Activated T-cell treated with anti-CD3 and anti-CD28 coated beads for 4 hours (primary cell): ENCODE data around the gene PLA2G4B.

Experiments used
- DNase-seq: peaks from one replicate; pipeline ENCODE4 v3.0.0-alpha.2; 2020

Gene PLA2G4B

GRCh38 chr15:41838400-41838897, at the start of gene PLA2G4B:
TSS of gene PLA2G4B (plus strand) at chr15:41838847. CDS start at chr15:41838914, 67 bp downstream.
- DNase-seq = no peak

- DNase-seq = no peak
Measured at GRCh38 chr15:41789236-41789635, 49.4 kb upstream of the PLA2G4B start.

- no peak for DNase-seq
Measured at GRCh38 chr15:41789662-41790061, 49.0 kb upstream of the PLA2G4B start.

- DNase-seq = no peak
Measured at GRCh38 chr15:41790169-41790568, 48.5 kb upstream of the PLA2G4B start.

- no peak for DNase-seq
Measured at GRCh38 chr15:41790756-41791546, 47.7 kb upstream of the PLA2G4B start.

- DNase-seq = no peak
Measured at GRCh38 chr15:41791547-41791937, 47.1 kb upstream of the PLA2G4B start.

GRCh38 chr15:41792000-41792637, 46.5 kb upstream of the PLA2G4B start:
- DNase-seq = no peak

GRCh38 chr15:41794081-41794480, 44.6 kb upstream of the PLA2G4B start:
- DNase-seq = no peak

GRCh38 chr15:41795996-41796856, 42.4 kb upstream of the PLA2G4B start:
- DNase-seq = no peak

GRCh38 chr15:41797201-41797944, 41.3 kb upstream of the PLA2G4B start:
- no peak for DNase-seq

GRCh38 chr15:41798607-41799487, 39.8 kb upstream of the PLA2G4B start:
- DNase-seq = no peak

- DNase-seq = no peak
Measured at GRCh38 chr15:41799488-41799805, 39.2 kb upstream of the PLA2G4B start.

GRCh38 chr15:41801185-41801584, 37.5 kb upstream of the PLA2G4B start:
- no peak for DNase-seq

GRCh38 chr15:41801850-41802455, 36.7 kb upstream of the PLA2G4B start:
- DNase-seq = no peak

- no peak for DNase-seq
Measured at GRCh38 chr15:41804361-41804760, 34.3 kb upstream of the PLA2G4B start.

- no peak for DNase-seq
Measured at GRCh38 chr15:41804916-41805666, 33.6 kb upstream of the PLA2G4B start.

- DNase-seq = no peak
Measured at GRCh38 chr15:41805711-41806110, 32.9 kb upstream of the PLA2G4B start.

- no peak for DNase-seq
Measured at GRCh38 chr15:41806291-41807181, 32.1 kb upstream of the PLA2G4B start.

GRCh38 chr15:41809121-41809520, 29.5 kb upstream of the PLA2G4B start:
- no peak for DNase-seq
